NCI-H2227 (cell line): ENCODE measurements around the gene MACO1.
"Not testable (repeated sequence)": the region's sequence is repeated elsewhere in the genome, so short reads cannot be mapped to it uniquely, and the experiment has no call there.

Source experiments
- DNase-seq: peaks from one replicate; lab custom pipeline; 2025; ENCODE audit not compliant: unreplicated experiment; lab: John Stamatoyannopoulos, UW

MACO1 gene

DNA sequence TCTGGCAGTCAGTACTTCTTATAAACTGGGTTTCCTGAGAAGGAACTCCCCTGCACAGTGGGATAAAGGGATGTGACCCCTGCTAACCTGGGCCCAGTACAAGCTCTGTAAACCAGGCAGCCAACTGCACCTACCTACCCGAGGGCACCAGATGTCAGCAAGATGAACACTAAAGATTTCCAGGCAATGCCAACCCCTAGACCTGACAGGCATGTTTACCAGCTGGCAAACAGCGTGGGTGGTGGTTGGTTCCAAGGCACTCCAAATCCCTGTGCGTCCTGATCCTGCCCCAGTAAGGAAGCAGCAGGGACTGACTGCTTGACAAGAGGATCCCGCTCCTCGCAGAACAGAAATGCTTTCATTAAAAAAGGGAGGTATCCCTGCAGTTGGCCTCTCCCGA, 7.5 kb upstream of the MACO1 start:
- not testable (repeated sequence) for DNase-seq

DNA sequence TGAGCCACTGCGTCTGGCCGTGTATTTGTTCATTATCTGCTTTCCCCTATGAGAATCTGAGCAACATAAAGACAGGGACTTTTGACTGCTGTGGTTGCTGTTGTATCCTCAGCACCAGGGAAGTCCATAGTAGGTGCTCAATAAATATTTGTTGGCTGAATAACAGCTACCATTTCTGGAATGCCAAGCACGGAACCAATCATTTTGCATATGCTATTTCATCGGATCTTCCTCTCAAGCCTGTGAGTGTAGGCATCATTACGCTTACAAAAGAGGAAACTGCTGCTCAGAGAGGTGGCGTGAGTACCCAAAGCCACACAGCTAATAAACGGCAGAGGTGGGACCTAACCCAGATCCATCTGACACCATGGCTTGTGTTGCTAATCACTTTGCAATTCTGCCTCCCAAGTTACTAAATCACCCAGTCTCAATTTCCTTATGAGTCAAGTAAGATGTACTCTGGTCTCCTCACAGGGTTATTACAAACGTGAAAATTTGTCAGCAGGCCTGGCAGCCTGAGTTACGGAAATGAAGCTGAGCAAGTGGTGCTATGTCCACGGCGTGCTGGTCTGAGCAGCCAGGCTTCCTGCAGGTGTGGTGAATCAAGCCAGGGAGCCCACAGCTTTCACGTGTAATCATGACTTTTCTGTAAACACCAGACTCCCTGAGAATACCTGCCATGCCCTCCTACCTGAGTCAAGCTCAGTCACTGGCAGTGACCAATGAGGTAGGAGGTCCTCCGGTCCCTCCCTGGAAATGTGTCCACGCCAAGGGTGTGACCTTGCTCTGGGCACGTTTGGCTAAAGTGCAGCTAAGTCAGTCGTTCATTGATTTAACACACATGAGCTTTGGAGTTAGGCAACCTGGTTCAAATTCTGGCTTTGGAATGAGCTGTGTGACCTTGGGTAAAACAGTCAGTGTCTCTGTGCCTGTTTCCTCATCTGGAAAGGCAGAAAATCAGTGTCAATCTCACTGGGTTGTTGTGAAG, 5.3 kb upstream of the MACO1 start:
- DNase-seq = no peak

DNA sequence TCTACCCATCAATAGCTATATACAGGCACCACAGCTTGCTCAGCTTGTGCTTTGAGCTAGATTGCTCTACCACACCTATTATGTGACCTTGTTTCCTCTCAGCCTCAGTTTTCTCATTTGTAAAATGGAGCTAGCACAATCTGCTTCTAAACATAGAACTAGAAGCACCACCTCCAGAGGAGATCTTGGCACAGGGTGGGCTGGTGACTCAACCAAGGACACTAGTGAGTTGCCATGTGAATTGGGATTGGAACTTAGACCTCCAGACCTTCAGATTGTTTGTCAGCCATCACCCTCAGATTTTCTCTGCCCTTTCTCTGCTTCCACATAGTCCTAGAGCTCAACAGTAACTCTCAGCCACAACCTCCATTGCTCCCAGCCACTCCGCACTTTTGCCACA, 3.0 kb upstream of the MACO1 start:
- no peak for DNase-seq

DNA sequence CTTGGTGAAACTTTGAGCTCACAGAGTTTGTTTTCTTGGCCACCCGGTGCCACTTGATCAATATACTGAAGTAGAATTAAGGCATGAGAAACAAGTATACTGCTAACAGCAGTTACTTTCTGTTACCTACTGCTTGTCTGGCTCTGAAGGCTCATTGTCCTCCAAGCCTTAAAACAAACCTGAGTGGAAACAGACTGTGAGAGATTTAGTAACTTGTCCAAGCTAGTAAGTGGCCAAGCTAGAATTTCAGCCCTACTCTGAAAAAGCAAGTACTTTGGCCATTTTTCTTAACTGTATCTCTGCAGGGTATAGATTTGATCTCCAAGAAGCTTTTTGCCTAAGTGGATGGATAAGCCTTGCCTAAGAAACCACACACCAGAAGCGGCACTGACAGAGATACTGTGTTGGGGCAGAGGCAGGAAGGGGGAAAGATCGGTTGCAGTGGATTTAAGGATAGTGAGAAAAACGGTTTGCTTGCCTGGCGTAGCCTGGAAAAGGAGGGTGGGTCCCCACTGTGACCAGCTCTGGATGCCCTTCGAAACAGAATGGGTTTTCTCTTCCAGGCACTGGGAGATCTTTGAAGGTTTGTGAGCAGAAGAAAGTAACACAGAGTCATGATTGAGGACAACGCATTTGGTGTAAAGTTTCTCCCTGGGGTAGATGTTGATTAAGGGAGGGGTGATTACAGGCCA, 2.1 kb upstream of the MACO1 start:
- DNase-seq = no peak

DNA sequence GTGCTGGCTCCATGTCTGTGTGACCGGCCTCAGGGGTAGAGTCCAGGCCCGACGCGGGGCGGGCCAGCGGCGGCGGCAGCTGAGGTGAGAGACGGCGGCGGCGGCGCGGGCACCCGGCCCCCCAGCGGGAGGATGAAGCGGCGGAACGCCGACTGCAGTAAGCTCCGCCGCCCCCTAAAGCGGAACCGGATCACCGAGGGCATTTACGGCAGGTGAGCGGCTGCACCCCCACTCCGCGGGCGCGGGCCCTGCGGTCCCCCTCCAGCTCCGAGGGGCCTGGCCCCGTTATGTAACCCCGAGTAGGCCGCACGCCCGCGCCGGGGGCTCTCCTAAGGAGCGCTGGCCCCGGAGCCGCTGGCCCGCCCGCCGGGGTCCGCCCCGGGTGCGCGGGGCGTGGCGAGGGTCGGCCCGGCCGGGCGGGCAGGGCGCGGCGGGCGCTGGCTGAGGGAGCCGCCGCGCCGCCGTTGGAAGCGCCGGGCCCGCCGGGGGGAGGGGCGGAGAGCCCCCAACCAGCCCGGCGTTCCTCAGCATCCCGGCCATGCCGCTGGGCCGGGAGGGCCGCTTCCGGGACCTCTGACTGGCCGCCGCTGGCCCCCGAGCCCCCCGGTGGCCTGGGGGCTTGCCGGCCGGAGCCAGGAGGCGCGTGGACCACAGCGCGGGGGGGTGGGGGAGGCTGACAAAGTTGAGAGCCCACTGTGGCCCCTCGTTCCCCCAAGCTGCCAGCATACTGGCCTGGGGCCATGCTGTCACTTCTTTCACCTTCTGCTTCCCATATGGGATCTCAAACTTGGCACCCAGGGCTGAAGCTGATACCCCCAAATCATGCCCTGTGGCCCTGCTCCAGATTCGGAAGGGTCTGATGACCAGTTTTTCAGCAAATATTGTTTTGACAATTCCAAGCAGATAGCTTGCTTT, 527 bp downstream of the MACO1 start:
- peak; percentile 65 for DNase-seq

DNA sequence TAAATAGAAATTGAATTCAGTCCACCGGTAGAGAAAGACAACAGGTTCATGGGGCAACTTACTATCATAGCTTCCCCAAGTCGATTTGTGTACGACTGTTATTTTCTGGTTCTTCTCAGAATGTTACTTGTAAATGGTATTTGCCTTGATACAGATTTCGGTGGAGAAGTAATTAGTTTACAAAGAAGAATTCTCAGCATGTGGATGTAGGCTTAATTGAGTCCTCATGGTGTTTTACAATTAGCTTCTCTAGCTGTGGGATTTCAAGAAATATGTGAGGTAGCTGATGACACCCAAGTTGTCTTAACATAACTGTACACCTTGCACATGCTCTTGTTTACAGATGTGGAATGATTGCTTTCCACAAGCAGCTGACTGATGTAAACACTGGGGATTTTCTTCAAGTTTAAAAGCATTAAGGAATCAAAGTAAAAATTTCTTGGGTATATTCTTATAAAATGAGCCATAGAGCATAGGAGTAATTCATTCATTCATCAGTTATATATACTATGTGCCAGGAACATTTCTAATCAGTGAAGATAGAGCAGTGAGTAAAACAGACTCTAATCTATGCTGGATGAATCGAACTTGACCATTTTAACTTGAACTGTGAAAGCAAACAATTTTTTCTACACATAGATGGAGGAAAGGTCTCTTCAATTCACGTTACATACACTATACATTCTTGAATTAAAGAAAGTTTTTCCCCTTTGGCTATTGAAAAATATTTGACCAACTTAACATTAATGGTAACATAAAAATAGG, 1.4 kb downstream of the MACO1 start:
- no peak for DNase-seq

DNA sequence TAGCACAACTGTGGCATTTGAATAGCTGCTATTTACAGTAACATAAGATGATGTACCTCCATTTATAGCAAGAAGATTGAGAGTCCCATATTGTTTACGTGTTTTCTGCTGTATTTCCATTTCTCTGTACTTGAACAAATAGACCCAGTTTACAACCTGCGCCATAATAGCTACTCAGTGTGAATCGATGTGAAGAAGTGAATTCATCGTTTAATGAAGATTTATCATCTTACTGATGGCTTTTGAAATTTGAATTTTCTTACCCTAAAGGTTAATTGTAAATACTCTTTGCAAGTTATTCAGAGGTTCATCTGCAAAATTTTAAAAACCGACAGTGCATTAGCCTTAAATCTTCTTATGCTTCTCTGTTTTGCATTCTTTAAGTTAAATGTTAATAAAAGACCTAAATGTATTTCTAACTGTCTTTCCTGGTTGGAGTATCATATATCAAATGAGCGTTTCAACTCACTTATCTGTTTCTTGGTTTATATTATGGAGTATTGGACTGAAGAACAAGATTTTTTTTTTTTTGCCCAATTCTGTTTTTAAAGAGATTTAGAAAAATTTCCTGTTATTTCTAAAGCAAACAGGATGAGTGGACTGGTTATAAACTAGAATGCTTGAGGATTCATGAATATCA, 2.2 kb downstream of the MACO1 start:
- no peak for DNase-seq

DNA sequence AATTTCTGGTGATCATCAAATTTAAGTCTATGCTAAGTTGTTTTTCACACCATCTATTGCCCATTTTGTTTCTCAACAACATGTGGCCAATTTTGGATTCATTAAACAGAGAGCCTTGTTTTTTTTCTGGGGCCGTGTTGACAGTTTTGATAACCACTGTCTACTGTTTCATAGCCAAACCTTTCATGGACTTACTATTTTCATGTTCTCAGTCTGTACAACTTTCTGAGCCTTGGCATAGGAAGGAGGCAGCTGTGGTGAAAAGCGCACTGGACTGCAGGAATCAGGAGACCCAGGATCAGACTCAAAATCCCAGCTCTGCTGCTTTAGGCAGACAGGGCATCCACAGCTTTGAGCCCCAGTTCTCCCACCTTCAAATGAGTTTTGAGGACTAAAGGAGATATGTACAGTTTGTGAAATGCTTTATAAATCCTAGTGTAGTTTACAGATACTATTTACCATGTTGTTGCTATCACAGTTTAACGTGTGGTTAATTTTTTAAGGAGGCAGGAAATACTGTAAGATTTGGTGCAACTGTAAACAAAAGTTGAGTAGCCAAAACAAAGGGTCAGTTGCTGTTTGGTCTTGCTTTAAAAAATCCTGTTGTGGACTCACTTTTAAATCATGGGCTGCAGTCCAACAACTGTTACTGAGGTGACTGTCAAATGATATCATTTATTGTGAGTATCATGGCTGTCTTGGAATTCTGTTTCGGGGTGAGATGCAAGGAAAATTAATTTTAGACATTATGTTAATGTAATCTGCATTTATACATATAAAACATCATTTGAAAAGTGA, 2.9 kb downstream of the MACO1 start:
- DNase-seq = no peak

DNA sequence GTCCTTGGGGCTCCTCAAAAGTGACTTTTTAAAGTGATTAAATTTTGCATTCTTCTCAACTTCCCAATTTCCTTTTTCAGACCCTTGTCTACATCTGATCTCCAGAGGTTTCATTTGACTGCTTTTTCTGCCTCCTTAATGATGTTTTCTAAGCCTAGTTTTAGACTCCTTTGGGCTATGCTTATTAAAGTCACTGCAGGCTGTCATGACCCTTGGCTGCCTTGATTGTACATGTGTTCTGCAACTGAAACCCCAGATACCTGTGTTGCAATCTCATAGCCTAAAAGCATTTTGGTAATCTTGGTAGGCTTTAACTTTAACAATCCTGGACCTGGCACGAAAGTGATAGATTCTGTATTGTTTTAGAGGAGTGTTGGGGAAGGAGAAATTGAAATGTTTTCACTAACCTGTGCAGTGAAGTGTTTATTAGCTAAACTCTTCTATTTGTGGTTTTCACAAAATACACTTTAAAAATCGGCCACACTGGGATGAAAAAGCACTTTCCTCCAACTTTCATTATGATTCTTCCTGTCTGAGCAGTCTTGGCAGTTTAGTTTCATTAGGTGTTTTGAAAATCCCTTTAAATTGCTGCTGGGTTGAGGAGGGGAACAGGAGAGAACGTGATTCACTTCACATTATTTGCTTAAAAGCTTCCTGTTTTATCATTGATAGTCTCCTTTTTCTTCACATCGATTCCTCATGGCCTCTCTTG, 4.9 kb downstream of the MACO1 start:
- DNase-seq = no peak

DNA sequence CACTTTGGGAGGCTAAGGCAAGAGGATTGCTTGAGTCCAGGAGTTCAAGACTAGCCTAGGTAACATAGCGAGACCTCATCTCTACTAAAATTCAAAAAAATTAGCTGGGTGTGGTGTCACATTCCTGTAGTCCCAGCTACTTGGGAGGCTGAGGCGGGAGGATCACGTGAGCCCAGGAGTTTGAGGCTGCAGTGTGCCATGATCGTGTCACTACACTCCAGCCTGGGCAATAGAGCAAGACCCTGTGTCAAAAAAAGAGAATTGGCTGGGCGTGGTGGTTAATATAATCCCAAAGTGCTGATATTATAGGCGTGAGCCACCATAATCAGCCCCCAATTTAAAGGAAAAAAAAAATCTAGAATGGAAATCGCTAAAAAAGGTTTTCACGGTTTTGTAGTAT, 7.0 kb downstream of the MACO1 start:
- DNase-seq = no peak

DNA sequence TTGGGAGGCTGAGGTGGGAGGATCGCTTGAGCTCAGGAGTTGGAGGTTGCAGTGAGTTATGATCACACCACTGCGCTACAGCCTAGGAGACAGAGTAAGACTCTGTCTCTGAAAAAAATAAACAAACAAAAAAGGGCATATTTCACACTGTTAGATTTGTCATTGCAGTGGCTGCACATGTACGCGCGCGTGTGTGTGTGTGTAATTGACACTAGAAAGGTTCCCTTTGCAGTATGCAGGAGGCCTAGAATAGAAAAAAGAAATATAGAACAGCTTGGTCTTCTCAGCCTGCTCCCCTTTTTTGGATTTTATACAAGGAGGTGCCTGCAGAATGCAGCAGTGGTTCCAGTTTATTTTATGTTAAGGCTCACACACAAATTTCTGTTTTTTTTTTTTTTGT, 8.6 kb downstream of the MACO1 start:
- DNase-seq = no peak

DNA sequence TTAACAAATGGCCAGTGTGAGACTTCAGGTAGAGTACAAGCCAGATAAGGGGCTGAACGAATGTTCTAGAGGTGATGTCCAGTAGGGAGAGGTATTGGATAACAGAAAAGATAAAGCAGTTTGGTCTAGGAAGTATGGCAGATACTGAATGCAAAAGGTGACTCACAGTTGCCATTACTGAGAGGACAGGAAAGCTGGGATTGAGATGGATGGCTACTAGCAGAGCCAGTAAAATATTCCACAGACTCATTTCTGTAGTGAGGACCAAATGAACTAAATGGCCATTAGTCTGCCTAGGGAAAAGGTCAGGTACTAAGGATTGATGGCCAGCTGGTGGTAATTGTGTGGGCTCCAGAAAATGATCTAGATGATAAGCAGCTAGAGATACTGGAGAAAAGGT, 11.5 kb downstream of the MACO1 start:
- DNase-seq = peak; percentile 32

DNA sequence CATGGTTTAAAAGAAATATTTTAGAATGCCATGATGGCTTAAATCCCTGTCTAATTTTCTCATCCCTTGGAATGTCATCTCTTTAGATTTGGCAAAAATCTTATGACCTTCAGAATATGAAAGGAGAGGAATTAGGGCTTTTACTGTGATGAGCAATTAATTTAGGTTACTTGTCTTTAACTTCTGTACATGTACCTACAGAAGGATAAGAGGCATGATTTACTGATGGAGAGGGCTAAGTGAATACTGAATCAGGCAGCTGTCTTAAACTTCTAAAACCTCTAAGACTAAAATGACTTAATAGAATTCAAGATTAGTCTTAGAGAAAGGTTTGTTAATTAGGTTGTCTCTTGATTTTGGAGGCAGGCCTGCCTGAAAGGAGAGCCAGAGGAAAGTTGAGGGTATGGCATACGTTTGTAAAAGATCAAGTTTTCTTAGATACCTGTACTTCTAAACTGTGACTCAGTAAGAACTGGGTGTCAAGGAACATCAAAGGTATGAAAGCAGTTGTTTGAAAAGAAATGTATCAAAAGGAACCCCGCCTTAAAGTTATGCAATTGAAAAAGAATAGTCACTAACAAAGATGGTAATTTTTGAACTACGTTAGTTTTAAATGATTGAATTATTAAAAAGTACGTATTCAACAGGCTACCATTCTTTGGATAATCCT, 12.5 kb downstream of the MACO1 start:
- DNase-seq = no peak

DNA sequence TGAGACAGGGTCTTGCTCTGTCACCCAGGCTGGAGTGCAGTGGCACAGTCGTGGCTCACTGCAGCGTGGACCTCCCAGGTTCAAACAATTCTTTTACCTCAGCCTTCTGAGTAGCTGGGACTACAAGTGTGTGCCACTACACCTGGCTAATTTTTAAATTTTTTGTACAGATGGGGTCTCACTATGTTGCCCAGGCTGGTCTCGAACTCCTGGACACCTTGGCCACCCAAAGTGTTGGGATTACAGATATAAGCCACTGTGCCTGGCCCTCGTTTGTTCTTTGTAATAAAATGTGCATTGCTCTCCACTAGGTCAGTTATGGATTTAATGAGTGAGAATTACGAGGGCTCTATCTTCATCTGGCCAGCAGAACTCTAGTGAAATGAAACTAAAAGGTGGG, 13.9 kb downstream of the MACO1 start:
- not testable (repeated sequence) for DNase-seq

DNA sequence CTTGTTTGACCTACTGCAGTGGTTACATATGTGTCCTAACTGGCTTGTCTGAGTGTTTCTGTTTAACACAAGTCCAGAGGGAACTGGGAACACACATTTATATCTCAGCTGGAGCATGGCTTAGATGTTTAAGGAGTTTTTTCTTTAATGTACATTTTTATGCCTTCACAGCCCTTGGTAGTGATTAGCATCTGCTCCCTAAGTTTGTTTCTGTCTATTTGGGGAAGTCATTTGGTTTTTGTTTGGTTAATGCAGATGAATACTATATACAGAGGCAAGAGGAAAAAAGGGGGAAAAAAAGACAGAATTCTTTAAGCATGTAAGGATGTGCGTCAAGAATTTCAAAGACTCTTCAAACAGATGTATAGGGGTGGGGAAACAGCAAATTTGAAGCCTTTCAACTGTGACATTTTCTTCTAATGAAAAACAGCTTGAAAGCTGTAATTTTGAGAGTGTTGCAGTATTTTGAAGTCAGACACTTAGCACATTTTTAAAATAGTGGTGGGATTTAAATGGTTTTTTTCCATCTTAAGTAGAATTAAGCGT, 15.4 kb downstream of the MACO1 start:
- no peak for DNase-seq

DNA sequence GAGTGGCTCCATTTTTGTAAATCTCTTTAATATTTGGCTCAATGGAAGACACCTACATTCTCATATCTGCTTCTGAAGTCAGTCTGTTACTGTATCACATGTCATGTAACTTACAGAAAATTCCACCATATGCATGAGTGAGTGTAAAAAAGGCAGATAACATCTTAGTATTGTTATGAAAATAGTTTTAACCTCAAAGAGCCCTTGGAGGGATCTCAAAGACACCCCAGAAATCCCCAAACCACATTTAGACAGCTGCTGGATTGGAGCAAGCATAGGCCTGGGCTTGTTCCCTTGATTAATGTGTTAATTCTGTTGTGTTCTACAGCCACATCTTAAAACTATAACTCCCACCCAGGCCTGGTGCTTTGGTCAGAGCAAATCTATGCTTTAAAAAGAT, 16.9 kb downstream of the MACO1 start:
- DNase-seq = no peak

DNA sequence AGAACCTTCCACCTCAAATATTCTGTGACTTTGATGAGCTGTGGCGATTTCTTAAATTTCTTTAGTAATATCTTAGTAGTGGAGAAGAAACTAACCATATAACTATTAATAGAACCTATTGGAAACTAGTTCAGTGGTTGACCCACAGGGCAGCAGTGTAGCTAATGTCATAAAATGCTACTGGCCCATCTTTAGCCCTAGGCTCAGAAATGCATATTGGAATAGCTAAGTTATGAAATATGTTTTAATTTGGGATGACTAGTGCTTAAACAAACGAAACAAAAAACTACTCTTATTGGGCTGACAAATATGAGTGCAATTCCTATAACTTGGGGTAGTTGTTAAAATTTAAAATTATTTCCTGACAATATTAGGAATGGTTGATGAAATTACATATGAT, 20.2 kb downstream of the MACO1 start:
- no peak for DNase-seq

DNA sequence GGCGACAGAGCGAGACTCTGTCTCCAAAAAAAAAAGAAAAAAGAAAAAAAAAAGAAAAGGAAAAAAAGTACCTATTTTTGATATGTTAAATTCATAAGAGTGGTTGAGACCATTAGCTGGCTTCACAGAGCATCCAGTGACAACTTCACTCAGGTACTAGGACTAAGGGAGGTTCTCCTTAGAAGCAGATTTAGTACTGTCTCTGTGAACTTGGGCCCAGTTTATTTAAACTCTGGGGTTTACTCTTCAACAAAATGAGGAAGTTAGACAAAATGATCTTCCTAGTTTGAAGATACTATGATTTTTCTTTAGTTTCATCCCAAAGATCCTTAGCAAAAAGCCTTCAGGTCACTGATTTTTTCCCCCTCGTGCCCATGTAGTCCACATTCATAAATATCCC, 21.2 kb downstream of the MACO1 start:
- no peak for DNase-seq
